GM12872 (cell line): ENCODE results near the gene SHROOM1.

Source experiments
- TF ChIP-seq, protein P1 (sequence below): IDR thresholded peaks from 3 replicates; pipeline ENCODE4 v1.5.1; 2011; ENCODE audit warnings: low read depth, mild to moderate bottlenecking, low read length, moderate library complexity; ENCODE audit not compliant: insufficient read depth

SHROOM1 gene

DNA sequence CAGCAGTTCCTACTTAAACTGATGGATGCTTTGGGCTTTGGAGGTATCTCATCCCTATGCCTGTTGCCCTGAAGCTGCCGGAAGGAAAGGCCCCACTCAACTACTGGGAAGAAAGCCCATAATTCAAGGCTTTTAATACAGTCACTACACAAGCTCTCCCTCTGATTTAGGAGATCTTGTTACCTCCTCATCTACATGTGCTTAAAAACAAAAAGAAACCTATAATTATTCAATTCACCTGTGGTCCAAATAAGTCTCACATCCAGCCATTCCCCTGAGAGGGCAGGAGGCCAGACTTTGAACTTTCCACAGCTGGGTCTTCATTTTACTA, 42.3 kb upstream of the SHROOM1 start:
- TF ChIP-seq, protein P1, sequence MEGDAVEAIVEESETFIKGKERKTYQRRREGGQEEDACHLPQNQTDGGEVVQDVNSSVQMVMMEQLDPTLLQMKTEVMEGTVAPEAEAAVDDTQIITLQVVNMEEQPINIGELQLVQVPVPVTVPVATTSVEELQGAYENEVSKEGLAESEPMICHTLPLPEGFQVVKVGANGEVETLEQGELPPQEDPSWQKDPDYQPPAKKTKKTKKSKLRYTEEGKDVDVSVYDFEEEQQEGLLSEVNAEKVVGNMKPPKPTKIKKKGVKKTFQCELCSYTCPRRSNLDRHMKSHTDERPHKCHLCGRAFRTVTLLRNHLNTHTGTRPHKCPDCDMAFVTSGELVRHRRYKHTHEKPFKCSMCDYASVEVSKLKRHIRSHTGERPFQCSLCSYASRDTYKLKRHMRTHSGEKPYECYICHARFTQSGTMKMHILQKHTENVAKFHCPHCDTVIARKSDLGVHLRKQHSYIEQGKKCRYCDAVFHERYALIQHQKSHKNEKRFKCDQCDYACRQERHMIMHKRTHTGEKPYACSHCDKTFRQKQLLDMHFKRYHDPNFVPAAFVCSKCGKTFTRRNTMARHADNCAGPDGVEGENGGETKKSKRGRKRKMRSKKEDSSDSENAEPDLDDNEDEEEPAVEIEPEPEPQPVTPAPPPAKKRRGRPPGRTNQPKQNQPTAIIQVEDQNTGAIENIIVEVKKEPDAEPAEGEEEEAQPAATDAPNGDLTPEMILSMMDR, result no peak

DNA sequence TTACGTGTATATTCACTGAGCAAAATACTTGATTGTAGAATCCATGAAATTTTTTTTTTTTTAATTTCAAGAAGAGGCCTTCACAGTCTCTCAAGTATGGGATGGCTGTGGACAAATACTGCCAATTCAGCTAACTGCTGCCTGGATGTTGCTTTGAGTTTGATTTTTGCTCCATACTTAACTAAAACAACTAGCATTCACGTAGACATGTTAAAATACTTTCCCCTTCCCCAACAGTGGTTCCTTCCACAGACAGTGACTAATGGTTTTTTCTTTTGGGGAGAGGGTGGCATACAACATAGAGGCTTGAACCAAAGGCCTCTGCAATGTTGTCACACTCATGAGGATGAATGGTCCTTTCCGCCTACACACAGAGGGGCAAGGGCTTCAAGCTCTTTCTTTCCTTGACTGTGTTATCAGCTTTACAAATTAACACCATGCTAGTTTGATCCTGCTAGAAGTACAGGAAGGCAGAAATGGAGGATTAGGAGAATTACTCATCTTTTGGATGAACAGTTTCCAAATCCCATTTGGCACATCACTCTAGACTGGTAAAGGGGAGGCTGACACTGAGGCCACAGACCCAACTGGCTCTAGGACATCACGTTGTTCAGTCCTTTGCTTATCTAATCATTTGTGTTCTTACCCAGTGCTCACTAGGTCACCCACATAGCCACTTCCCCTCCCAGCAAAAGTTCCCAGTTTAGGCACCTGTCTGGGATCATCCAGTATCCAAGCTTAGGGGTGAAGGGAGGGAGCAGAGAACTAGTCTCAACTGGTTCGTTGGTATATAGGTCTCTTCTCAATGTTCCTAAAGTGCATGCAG, 41.2 kb upstream of the SHROOM1 start:
- TF ChIP-seq, protein P1, result no peak

DNA sequence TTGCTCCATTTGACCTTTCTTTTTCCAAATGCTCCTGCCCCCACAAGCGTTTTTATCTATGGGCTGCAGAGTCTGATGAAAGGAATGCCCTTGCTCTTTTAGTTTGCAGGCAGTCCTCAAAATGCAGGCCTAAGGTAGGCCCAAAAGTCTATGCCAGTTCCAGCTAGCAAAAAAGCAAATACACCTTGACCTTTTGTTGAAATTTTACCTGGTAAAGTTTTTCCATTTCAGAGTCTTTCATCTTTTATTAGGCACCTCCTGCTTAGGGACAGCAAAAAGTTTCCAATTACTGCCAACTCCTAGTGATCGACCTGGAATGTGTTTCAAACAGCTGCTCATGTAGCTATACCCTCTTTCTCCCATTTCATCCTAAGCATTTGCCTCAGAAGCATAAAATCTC, 40.4 kb upstream of the SHROOM1 start:
- TF ChIP-seq, protein P1, result no peak

DNA sequence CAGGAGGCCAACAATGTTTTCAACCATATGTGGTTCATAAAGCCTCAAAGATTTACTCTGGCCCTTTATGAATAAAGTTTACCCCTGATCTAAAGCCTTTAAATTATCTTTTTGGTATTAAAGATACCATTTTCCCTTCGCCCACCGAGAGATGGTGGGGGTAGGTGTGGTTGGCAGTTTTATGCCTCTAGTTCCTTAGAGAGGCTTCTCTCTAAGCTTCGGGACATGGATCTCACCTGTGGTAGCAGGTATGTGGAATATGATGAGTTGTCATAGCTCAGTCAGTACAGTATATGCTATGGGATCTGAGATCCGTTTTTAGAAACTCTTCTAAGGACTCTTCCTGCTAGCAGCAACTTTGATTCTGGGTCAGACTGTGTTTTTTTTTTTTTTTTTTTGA, 38.3 kb upstream of the SHROOM1 start:
- TF ChIP-seq, protein P1, result no peak

DNA sequence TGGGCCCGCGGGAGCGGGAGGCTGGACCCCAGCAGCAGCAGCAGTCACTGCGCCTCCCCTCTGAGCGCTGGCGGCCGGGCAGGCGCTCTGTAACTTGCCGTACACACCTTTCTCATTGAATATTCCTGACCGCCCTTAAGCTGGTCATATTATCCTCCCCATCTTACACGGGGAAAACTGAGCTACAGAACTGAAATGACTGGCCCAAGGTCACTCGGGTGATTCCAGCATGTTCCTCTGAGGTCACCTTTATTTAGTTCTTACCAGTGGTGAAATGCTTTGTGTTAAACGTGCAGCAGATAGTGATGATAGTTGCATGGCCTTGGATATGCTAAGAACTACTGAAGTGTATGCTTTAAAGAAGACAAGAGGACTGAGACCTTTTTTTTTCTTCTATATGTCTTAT, 36.6 kb upstream of the SHROOM1 start:
- TF ChIP-seq, protein P1, result no peak

DNA sequence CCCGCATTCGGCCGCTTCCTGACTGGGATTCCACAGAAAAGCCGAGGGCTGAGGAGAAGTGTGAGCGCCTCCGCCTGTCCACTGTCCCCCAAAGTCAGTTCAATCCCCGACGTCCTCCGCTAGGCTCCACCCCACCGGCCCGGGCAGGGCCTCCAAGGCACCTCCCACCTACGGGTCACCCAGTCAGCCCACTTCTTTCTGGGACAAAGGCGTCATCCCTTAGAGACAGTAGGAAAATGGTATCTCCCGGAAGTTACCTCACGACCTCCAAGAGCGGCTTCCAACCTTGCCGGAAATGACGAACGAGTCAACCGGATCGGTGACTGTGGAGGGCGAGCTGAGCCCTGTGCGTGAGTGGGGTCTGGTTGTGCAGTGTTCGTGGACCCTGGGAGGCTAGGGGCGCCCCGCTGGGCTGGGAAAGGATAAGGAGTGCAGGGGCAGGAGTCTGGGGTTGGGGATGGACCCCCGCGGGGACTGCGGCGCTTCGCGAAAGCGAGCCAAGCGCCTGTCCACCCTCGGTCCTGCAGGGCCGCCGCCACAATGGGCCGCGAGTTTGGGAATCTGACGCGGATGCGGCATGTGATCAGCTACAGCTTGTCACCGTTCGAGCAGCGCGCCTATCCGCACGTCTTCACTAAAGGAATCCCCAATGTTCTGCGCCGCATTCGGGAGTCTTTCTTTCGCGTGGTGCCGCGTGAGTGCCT, 36.0 kb upstream of the SHROOM1 start, which contains the start of the genes GDF9 and UQCRQ:
Gene GDF9 (minus strand): TSS at position 128 of the 704 bp plus-strand sequence. CDS start 1,936 bp downstream, outside the sequence.
Gene UQCRQ (plus strand): TSS at position 301 of the 704 bp plus-strand sequence. CDS start 240 bp downstream, at position 541.
- TF ChIP-seq, protein P1, result peak; percentile 30; the same call in 2 of the 3 replicates

DNA sequence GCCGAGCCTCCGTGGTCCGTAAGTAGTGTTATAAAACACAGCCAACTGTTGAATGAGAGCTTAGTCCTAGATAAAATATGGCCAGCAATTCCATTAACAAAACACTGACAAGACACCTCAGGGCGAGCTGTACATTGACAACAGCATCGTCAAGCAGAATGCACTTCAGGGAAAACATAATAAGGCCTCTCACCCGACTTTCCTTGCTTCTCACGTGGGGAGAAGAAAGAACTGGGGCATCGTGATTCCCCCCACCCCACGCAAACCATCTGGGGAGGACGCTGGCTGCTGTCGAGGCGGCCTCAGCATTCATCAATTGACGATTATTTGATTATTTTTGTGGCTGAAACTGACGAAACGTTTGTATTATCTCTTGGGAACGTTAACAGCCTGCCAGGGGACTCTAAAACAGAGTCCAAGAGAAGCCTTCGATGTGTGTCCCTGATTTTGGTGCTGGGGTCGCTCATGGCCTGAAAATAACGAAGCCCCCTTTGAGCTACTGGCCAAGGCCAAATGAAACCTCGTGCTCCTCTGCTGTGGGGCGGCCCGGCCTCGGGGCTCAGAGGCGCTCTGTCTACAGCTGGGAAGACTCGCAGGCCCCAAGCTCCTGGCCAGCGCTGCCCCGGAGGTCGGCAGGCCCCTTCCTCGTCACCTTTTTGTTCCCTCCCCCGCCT, 35.4 kb upstream of the SHROOM1 start:
- TF ChIP-seq, protein P1, result no peak
